Karpas-422 (cell line): Measurements from ENCODE around the gene MUCL1. TPM values are rescaled to one million over a fixed set of nuclear protein-coding genes. Genes with fewer than 3 reads are reported as not detected.

Source experiments
- total RNA-seq: library from RNA; depleted of rRNA; stranded (reverse); fragments of >200 nt; shearing (Covaris generic); gene quantifications from 2 replicates; pipeline ENCODE4 v1.2.3, GENCODE V29; 2014; ENCODE audit warnings: low replicate concordance; rRNA removed

Gene MUCL1
- total RNA-seq, 1 experiment from 2014 or later: not detected

Other genes starting within 250 kb of the MUCL1 start
- not detected in 2 replicates for gene LACRT, start 219.6 kb upstream of the MUCL1 start, total RNA-seq
- not detected in 2 replicates for gene DCD, start 206.2 kb upstream of the MUCL1 start, total RNA-seq
- gene TESPA1, start 130.2 kb downstream of the MUCL1 start, total RNA-seq: 35.1 and 41.1 TPM in 2 replicates
- gene NEUROD4, start 165.5 kb downstream of the MUCL1 start, total RNA-seq: not detected in 2 replicates